Adrenal gland (tissue), 5 donors: ENCODE data around the gene SLC7A6.

Experiments used
- CTCF ChIP-seq, 6 experiments: fragments of 450-650 bp in 4 of 6; fragments of 200-600 bp in 2 of 6; sonication (generic) in 1 of 6; IDR thresholded peaks; 1 replicate in 5 of 6; 2 replicates in 1 of 6; pipeline versions ENCODE4 v1.5.1 to v1.8.0; 2016 to 2021; ENCODE audit warnings: antibody characterized with exemption in 6 of 6, mild to moderate bottlenecking in 2 of 6, moderate library complexity in 1 of 6
- POLR2A ChIP-seq, 2 donors: fragments of 450-650 bp; IDR thresholded peaks; one replicate each; pipeline ENCODE4 v1.6.1; 2017; ENCODE audit warnings: antibody characterized with exemption in 2 of 2, mild to moderate bottlenecking in 2 of 2, moderate library complexity in 1 of 2
- donor health status: DM: no; HTN: no; CAD: no.

- no peak for TF ChIP-seq CTCF (IDR thresholded peaks at IDR 0.05)
- no peak for TF ChIP-seq POLR2A (IDR thresholded peaks at IDR 0.05)
These were observed 36.6 kb downstream of the SLC7A6 start for GRCh38 chr16:68300734-68301459.
